SJCRH30 (cell line): ENCODE results near the gene TCEANC2. TPM values are rescaled to one million over a fixed set of nuclear protein-coding genes. Genes with fewer than 3 reads are reported as not detected.

Experiments used
- DNase-seq, 2 experiments: peaks; one replicate each; pipeline ENCODE4 v3.0.0-alpha.2; 2015 to 2020
- H3K27ac ChIP-seq: fragments of 250-450 bp; sonication (Bioruptor Pico); 2 replicates; pipeline ENCODE4 v1.5.1; 2020; ENCODE audit warnings: mild to moderate bottlenecking, moderate library complexity
- H3K27me3 ChIP-seq: fragments of 250-450 bp; sonication (Bioruptor Pico); 2 replicates; pipeline ENCODE4 v1.5.1; 2020; ENCODE audit warnings: mild to moderate bottlenecking, moderate library complexity
- H3K36me3 ChIP-seq: fragments of 250-450 bp; sonication (Bioruptor Pico); 2 replicates; pipeline ENCODE4 v1.5.1; 2020; ENCODE audit warnings: mild to moderate bottlenecking, moderate library complexity
- H3K4me1 ChIP-seq: fragments of 250-450 bp; sonication (Bioruptor Pico); 2 replicates; pipeline ENCODE4 v1.5.1; 2020; ENCODE audit warnings: mild to moderate bottlenecking, moderate library complexity
- H3K4me3 ChIP-seq: fragments of 250-450 bp; sonication (Bioruptor Pico); 2 replicates; pipeline ENCODE4 v1.5.1; 2020; ENCODE audit warnings: mild to moderate bottlenecking, moderate library complexity
- H3K9me3 ChIP-seq: fragments of 250-450 bp; sonication (Bioruptor Pico); replicated peaks from 2 replicates; pipeline ENCODE4 v1.5.1; 2020; ENCODE audit warnings: mild to moderate bottlenecking, moderate library complexity
- total RNA-seq: library from RNA; depleted of rRNA; stranded (reverse); fragments of >200 nt; shearing (Covaris generic); gene quantifications from 2 replicates; pipeline ENCODE4 v1.2.3, GENCODE V29; 2014

The TCEANC2 gene
- total RNA-seq, 1 experiment from 2014 or later = 6.3 TPM

DNA sequence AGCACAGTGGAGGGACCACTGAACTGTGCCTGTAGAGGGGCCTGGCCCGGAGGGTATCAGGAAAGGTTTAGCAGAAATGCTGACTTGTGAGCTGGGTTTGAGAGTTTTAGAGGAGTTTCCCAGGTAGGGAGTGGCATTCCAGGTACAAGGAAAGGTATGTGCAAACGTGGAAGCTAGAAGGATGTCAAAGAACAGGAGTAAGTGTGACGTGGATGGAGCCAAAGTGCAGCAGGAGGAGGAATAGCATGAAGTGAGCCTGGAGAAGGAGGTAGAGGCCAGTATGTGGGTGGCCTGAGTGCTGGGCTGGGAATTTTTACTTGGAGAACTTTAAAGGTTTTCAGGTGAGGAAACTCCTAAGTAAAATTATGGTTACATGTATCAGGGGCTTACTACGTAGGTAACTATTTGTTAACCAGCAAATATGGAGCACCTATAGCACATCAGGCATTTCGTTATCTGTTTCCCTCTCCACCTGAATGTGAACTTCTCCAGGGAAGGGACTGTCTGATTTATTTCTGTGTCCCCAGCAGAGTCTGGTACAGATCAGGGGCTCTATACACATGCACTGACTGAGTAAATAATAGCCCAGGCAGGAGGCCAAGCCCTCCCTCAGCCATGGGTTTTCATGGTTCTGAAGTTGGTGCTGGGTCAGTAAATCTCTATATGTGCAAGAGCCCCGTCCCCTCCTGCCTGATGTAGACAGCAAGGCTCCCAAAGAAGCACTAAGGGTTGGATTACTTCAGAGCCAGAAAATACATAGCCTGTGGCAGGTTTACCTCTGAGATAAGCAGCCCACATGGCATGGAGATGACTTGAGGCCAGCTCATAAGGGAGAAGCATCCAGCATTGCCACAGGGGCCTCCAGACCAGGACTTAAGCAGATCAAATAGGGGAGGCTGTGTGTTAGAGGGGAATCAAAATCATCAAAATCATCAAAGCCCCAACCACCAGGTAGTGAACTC is 56.0 kb downstream of the TCEANC2 start:
- peaks cover 13% of the 10 kb centered on the region for H3K4me1 ChIP-seq
- no peaks in the 10 kb centered on the region for H3K27me3 ChIP-seq
- H3K9me3 ChIP-seq = no peaks in the 10 kb centered on the region
- H3K27ac ChIP-seq = no peak overlapping the region
- DNase-seq = no peak
- H3K36me3 ChIP-seq = no peaks in the 10 kb centered on the region
- H3K4me3 ChIP-seq = no peak overlapping the region

- Histone ChIP-seq H3K4me1 (peaks cover 9% of the 10 kb centered on the region), H3K27ac (no peak overlapping the region), H3K27me3 (no peaks in the 10 kb centered on the region), H3K9me3 (no peaks in the 10 kb centered on the region), H3K4me3 (no peak overlapping the region), H3K36me3 (no peaks in the 10 kb centered on the region)
- DNase-seq = no peak
Observed at GRCh38 chr1:54110996-54111395, 57.6 kb downstream of the TCEANC2 start.

GRCh38 chr1:54111624-54112023 is 58.2 kb downstream of the TCEANC2 start:
- Histone ChIP-seq H3K4me1 (peaks cover 9% of the 10 kb centered on the region), H3K36me3 (no peaks in the 10 kb centered on the region), H3K9me3 (no peaks in the 10 kb centered on the region), H3K4me3 (no peak overlapping the region), H3K27me3 (no peaks in the 10 kb centered on the region), H3K27ac (no peak overlapping the region)
- no peak for DNase-seq

GRCh38 chr1:54112027-54112426 is 58.6 kb downstream of the TCEANC2 start:
- H3K27ac ChIP-seq = no peak overlapping the region
- peaks cover 8% of the 10 kb centered on the region for H3K4me1 ChIP-seq
- no peaks in the 10 kb centered on the region for H3K36me3 ChIP-seq
- H3K4me3 ChIP-seq = no peak overlapping the region
- no peak for DNase-seq
- no peaks in the 10 kb centered on the region for H3K27me3 ChIP-seq
- no peaks in the 10 kb centered on the region for H3K9me3 ChIP-seq

DNA sequence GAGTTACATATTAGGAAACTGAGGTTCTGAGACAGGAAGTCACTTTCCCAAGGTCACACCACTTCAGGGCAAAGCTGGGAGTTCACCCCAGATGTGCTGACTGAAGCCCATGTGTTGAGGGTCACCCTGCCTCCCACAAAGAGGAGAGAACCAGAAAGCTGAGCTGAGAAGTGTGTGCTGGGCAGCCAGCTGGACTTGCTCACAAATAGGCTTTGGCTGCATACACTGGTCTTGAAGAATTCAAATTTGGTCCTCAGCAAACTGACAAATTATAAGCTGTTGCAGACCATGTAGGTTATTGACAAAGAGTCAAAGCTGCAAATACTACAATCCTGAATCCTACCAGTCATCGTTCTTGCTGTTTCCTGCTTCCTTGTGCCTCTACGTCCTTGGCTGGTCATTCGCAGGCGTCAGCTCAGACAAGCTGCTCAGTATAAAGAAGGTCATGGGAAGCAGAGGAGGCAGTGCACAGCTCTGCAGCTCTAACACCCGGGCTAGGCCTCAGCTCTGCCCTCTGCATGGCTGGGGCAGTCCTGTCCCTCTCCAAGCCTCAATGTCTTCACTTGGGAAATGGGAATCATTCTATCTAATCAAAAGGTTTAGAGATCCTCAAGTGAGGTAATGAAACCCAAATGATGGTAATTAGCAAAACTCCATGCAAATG is 59.4 kb downstream of the TCEANC2 start:
- Histone ChIP-seq H3K27me3 (no peaks in the 10 kb centered on the region), H3K4me1 (peaks cover 4% of the 10 kb centered on the region; the same call in 1 of the 2 replicates), H3K36me3 (no peaks in the 10 kb centered on the region), H3K4me3 (no peak overlapping the region), H3K9me3 (no peaks in the 10 kb centered on the region), H3K27ac (no peak overlapping the region)
- no peak for DNase-seq

GRCh38 chr1:54114001-54114400 is 60.6 kb downstream of the TCEANC2 start:
- no peak for DNase-seq
- Histone ChIP-seq H3K4me3 (no peak overlapping the region), H3K36me3 (no peaks in the 10 kb centered on the region), H3K9me3 (no peaks in the 10 kb centered on the region), H3K4me1 (no peaks in the 10 kb centered on the region), H3K27ac (no peak overlapping the region), H3K27me3 (no peaks in the 10 kb centered on the region)

GRCh38 chr1:54114955-54115354 is 61.5 kb downstream of the TCEANC2 start:
- DNase-seq = no peak
- H3K27ac ChIP-seq = no peak overlapping the region
- H3K9me3 ChIP-seq = no peaks in the 10 kb centered on the region
- H3K36me3 ChIP-seq = no peaks in the 10 kb centered on the region
- H3K4me1 ChIP-seq = no peaks in the 10 kb centered on the region
- H3K4me3 ChIP-seq = no peak overlapping the region
- no peaks in the 10 kb centered on the region for H3K27me3 ChIP-seq

DNA sequence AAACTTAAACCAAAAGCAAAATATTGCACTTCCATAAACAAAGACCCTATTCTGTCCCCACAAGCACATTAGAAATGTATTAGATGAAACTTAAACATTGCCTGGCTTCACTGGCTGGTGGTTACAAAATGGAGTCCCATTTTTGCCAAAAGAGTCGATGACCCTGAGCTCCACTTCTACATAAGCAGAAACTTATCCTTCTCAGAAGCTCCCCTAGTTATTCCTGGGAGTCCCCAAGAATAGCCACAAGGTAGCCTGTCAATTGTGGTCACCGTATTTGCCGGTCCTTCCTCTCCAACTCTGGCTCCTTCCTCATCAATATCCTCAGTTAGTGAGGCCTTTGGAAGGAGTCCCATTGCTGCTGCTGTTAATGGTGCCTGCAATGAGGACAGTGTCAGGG is 62.1 kb downstream of the TCEANC2 start:
- no peaks in the 10 kb centered on the region for H3K4me1 ChIP-seq
- no peak overlapping the region for H3K27ac ChIP-seq
- H3K27me3 ChIP-seq = no peaks in the 10 kb centered on the region
- H3K9me3 ChIP-seq = no peaks in the 10 kb centered on the region
- DNase-seq = no peak
- no peaks in the 10 kb centered on the region for H3K36me3 ChIP-seq
- H3K4me3 ChIP-seq = no peak overlapping the region

GRCh38 chr1:54117815-54118563 is 64.6 kb downstream of the TCEANC2 start:
- H3K4me1 ChIP-seq = no peaks in the 10 kb centered on the region
- DNase-seq = no peak
- no peak overlapping the region for H3K4me3 ChIP-seq
- H3K9me3 ChIP-seq = no peaks in the 10 kb centered on the region
- H3K27me3 ChIP-seq = peaks cover 7% of the 10 kb centered on the region; the same call in 1 of the 2 replicates
- H3K36me3 ChIP-seq = no peaks in the 10 kb centered on the region
- H3K27ac ChIP-seq = no peak overlapping the region

DNA sequence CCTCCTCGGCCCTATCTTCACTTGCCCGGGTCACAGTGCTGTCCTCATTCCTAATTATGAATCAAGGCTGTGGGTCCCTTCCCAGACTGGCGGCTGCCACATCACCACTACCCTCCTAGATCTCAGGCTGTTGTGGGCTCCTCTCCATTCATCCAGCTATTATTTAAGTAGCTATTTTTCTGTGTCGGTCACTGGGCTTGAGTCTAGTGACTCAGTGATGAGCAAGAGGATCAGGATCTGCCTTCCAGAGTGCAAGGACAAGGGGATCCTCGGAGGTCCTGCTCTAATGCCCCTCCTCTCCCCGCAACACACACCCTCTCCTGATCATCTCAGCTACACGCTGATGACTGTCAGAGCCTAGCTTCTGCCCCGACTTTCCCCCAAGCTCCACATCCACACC is 65.3 kb downstream of the TCEANC2 start:
- Histone ChIP-seq H3K27ac (no peak overlapping the region), H3K9me3 (no peaks in the 10 kb centered on the region), H3K4me3 (no peak overlapping the region), H3K36me3 (no peaks in the 10 kb centered on the region), H3K4me1 (no peaks in the 10 kb centered on the region), H3K27me3 (peaks cover 7% of the 10 kb centered on the region; the same call in 1 of the 2 replicates)
- DNase-seq = no peak

GRCh38 chr1:54120018-54120697 is 66.8 kb downstream of the TCEANC2 start:
- Histone ChIP-seq H3K9me3 (no peaks in the 10 kb centered on the region), H3K4me3 (no peak overlapping the region), H3K27ac (no peak overlapping the region), H3K4me1 (no peaks in the 10 kb centered on the region), H3K27me3 (peaks cover 7% of the 10 kb centered on the region; the same call in 1 of the 2 replicates), H3K36me3 (no peaks in the 10 kb centered on the region)
- no peak for DNase-seq

- Histone ChIP-seq H3K9me3 (no peaks in the 10 kb centered on the region), H3K4me1 (no peaks in the 10 kb centered on the region), H3K27ac (peak overlapping the region; percentile 38), H3K36me3 (no peaks in the 10 kb centered on the region), H3K27me3 (peaks cover 7% of the 10 kb centered on the region; the same call in 1 of the 2 replicates), H3K4me3 (peak overlapping the region; percentile 56)
- DNase-seq = peak in 1 of 2 experiments; percentile 26
Observed at GRCh38 chr1:54120698-54121481, 67.5 kb downstream of the TCEANC2 start.

DNA sequence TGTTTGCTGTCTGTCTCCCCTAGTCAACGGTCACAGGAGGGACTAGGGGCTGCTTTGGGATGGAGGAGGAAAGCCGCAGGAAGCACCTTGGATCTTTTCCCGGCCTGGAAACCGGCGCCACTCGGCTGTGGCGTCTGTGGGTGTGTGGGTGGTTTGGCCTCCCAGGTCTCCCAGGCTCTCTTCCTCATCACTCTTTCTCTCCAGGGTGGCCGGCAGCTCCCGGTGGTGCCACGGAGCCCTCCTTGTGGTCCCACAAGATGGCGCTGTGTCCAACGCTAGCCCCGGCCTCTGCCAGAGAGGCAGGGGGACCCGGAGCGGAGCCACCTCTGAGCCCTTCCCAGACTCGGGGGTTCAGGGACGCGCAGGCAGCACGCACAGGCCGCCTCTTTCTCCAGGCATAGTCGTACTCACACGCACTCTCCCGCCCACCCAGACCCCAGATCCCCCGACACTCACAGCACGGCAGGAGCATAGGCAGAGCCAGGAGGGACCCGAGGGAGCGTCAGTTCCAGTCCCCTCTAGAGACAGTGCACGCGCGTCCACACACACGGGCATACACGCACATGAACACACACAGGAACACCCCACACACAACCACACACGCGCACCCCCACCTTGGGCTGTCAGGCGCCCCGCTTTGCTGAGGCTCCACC is 68.2 kb downstream of the TCEANC2 start:
- DNase-seq = peak; percentile 89 to 93
- Histone ChIP-seq H3K4me1 (no peaks in the 10 kb centered on the region), H3K9me3 (no peaks in the 10 kb centered on the region), H3K27me3 (peaks cover 7% of the 10 kb centered on the region; the same call in 1 of the 2 replicates), H3K27ac (peak overlapping the region; percentile 38), H3K4me3 (peak overlapping the region; percentile 56), H3K36me3 (no peaks in the 10 kb centered on the region)
